GM13976 (cell line): ENCODE results near the gene CCDC192.

Experiments used
- DNase-seq: peaks from one replicate; pipeline ENCODE4 v3.0.0; 2012; ENCODE audit warnings: low spot score
- in situ Hi-C: fragments of 300-500 bp; cut with MboI; formaldehyde crosslinking; loops from one replicate; pipeline ENCODE4 v1.12.0; 2022; ENCODE audit warnings: low sequenced_read_pairs, mixed read lengths, inconsistent platforms; ENCODE audit not compliant: unreplicated experiment
- TF ChIP-seq, protein P1 (sequence below): IDR thresholded peaks from 2 replicates; pipeline ENCODE4 v1.5.1; 2012; ENCODE audit warnings: borderline replicate concordance, mild to moderate bottlenecking; ENCODE audit not compliant: insufficient read depth; ENCODE audit errors: extremely low read depth, missing control alignments, control extremely low read depth

Gene CCDC192

DNA sequence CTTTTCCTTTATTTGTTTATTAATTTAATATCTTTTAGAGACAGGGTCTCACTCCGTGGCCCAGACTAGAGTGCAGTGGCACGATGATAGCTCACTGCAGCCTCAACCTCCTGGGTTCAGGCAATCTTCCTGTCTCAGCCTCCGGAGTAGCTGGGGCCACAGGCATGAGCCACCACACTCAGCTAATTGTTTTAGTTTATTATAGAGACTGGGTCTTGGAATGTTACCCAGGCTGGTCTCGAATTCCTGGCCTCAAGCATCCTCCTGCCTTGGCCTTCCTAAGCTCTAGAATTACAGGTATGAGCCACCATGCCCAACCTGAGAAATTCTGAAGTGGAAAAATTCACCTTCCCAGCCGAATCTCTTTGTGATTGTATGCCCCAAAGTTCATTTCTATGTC, 240.9 kb downstream of the CCDC192 start:
- in situ Hi-C loops = no loop called here
- TF ChIP-seq, protein P1, sequence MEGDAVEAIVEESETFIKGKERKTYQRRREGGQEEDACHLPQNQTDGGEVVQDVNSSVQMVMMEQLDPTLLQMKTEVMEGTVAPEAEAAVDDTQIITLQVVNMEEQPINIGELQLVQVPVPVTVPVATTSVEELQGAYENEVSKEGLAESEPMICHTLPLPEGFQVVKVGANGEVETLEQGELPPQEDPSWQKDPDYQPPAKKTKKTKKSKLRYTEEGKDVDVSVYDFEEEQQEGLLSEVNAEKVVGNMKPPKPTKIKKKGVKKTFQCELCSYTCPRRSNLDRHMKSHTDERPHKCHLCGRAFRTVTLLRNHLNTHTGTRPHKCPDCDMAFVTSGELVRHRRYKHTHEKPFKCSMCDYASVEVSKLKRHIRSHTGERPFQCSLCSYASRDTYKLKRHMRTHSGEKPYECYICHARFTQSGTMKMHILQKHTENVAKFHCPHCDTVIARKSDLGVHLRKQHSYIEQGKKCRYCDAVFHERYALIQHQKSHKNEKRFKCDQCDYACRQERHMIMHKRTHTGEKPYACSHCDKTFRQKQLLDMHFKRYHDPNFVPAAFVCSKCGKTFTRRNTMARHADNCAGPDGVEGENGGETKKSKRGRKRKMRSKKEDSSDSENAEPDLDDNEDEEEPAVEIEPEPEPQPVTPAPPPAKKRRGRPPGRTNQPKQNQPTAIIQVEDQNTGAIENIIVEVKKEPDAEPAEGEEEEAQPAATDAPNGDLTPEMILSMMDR = no peak
- no peak for DNase-seq

DNA sequence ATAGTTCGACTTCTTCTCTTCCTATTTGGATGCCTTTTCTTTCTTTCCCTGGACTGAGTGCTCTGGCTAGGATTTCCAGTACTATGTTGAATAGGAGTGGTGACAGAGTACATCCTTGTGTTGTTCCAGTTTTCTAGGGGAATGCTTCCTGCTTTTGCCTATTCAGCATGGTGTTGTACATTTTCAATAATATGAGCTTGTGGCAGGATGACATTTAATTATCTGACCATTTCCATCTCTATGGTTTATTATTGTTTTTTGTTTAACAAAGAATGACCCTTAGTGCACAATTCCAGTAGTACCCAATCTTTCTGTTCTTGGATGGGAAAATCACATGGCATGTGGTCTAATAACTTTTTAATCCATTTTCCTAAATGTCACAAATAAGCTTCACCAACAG, 244.8 kb downstream of the CCDC192 start:
- in situ Hi-C loops = no loop called here
- TF ChIP-seq, protein P1 = no peak
- no peak for DNase-seq

DNA sequence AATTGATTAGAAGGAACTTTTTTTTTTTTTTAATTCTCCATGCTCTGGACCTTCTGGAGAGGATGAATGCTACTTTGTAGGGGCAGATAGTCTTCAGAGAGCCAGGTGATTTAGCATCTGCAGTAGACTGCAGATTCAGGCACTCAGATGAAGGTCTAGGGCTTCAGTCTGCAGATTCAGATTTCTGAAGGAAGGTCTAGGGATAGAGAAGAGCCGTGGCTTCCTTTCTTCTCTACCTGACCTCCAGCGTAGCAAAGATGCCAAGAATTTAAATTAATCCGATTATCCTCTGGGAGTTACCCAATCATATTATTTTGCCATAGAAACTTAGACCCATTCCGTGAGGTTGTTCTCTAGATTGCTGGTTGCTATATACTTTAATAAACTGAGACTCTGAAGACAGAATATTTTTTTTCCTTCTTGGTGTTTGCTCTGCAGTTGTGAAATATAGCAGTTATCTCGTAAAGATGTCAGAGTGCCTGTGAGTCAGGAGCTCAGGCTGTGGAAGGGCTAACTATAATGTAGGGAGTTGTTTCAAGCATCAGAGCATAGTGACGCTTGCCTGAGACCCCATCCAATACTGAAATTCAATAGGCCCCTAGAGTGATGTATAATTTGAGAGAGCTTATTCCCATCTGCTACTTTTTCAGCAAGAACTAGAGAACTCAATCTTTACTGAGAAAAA, 247.7 kb downstream of the CCDC192 start:
- in situ Hi-C loops = no loop called here
- TF ChIP-seq, protein P1 = no peak
- DNase-seq = no peak

DNA sequence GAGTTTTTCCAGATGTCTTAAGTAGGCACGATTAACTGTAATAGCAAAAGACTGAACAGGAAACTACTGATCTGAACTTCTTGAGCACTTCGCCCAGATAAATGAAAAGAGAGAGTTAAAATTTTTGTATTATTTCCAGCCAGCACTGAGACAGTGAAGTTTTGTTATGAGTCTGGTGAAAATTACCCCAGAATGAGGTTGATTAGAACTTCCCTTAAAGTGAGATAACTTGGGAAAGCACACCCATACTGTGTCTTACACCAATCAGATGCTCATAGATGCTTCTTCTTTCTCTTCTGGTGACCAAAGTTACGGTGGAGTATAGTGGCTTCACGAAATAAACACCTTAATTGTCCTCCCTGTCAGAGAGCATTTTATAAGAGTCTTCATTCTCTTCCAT, 248.6 kb downstream of the CCDC192 start:
- DNase-seq = no peak
- in situ Hi-C loops = no loop called here
- TF ChIP-seq, protein P1 = no peak

DNA sequence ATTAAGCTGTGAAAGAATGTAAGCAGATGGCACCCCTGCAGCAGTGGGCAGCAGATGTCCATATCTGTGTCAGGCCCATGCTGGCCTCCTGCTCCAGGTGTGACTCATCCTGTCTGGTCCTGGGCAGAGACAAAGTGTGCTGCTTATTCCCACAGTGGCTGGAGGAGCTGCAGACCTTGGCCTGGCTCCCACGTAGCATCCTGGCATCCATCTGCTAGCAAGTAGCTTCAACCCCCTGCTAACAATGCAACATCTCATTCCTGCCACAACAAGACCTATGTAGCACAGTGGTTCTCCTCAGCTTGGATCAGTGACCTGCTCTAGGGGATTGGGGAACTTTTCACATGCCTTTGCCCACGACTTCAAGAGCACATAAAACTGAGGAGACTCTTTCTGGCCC, 254.0 kb downstream of the CCDC192 start:
- in situ Hi-C loops = no loop called here
- DNase-seq = no peak
- TF ChIP-seq, protein P1 = no peak

DNA sequence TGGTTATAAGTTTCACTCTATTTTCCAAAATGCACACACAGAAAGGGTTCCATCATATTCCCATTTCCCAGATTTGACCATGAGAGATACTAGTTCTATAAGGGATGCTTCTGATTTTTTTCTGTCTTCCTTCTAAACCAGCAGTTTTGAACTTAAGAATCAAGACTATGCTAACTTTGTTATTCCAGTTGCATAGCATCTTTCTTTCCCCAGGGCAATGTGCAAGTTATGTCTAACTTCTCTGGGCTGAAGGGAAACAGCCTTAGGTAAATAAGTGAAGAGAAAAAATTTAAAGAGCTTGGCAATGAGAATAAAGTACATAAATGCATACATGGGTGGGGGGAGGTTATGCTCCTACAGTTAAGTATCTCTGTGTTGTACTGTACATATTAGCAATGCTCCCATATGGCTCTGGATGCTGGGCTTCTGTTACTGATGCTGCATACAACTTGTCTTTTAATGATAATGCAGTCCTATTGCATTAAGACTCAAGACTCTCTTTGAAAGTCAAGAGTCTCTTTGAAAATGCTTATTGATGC, 254.6 kb downstream of the CCDC192 start:
- in situ Hi-C loops = no loop called here
- DNase-seq = no peak
- TF ChIP-seq, protein P1 = no peak

DNA sequence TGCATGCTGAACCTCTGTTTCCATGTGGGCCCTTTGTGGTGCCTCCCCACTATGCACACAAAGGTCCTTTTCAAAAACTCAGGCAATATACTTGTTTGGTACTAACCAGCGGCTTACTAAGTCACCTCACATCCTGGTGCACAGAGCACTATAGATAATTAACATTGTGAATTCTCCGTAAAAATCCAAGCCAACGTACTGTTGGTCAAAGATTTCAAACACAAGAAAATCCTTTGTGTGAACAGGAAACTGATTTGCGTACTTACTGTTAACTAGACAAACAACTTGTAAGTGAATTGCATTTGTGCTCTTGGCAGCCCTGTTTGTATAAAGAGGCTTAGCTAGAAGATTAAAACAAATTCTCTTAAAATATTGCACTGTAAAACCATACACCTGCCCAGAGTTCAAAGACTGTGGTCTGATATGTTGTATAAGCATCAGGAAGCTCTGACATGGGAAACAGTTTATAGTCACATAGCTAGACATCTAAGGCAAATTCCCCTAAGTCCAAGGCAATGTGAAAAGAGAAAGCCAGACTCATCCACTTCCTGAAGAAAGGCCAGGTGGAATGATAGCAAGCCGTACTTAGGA, 255.3 kb downstream of the CCDC192 start:
- TF ChIP-seq, protein P1 = no peak
- in situ Hi-C loops = no loop called here
- no peak for DNase-seq
